Measurements from ENCODE around the gene PPP1R1C. TPM values are rescaled to one million over a fixed set of nuclear protein-coding genes. Genes with fewer than 3 reads are reported as not detected.

Gene PPP1R1C
- total RNA-seq, 4 donors from 2014 or later: 0.58 TPM; not detected in 3

DNA sequence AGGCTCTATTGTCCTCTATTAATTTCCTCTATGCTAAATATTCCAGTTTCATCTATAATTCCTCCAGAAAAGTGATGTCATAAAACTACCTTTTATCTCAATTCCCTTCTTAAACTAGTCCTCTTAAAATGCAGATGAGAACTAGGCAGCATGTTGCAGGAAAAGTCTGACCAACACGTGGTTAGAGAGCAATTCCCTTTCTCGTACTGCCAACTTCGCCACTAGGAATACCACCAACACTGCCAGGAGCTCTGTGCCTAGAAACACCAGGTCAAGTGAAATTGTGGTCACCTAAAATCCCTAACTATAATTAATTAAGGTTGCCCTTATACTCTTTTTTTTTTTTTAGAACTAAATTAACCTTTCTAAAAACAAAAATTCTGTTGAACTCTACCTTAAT, 127.7 kb downstream of the PPP1R1C start:
- ATAC-seq: no peak
- 82% methylated on average over 3 of the region's 3 CpGs; no CpG with 5 or more reads in 1 of the 2 donors for WGBS, 2 donors (ENCODE audit: low coverage in 1 of 2)
- H3K27ac ChIP-seq: no peak overlapping the region
- H3K4me3 ChIP-seq: no peak overlapping the region
- no peaks in the 10 kb centered on the region for H3K9me3 ChIP-seq
- no peaks in the 10 kb centered on the region for H3K36me3 ChIP-seq
- TF ChIP-seq POLR2AphosphoS5 (IDR thresholded peaks at IDR 0.05) (no peak), POLR2A (IDR thresholded peaks at IDR 0.05) (no peak), EP300 (IDR thresholded peaks at IDR 0.05) (no peak)
- TF ChIP-seq, protein P1, sequence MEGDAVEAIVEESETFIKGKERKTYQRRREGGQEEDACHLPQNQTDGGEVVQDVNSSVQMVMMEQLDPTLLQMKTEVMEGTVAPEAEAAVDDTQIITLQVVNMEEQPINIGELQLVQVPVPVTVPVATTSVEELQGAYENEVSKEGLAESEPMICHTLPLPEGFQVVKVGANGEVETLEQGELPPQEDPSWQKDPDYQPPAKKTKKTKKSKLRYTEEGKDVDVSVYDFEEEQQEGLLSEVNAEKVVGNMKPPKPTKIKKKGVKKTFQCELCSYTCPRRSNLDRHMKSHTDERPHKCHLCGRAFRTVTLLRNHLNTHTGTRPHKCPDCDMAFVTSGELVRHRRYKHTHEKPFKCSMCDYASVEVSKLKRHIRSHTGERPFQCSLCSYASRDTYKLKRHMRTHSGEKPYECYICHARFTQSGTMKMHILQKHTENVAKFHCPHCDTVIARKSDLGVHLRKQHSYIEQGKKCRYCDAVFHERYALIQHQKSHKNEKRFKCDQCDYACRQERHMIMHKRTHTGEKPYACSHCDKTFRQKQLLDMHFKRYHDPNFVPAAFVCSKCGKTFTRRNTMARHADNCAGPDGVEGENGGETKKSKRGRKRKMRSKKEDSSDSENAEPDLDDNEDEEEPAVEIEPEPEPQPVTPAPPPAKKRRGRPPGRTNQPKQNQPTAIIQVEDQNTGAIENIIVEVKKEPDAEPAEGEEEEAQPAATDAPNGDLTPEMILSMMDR (IDR thresholded peaks at IDR 0.05): no peak
- H3K27me3 ChIP-seq: no peaks in the 10 kb centered on the region
- H3K4me1 ChIP-seq: no peaks in the 10 kb centered on the region

DNA sequence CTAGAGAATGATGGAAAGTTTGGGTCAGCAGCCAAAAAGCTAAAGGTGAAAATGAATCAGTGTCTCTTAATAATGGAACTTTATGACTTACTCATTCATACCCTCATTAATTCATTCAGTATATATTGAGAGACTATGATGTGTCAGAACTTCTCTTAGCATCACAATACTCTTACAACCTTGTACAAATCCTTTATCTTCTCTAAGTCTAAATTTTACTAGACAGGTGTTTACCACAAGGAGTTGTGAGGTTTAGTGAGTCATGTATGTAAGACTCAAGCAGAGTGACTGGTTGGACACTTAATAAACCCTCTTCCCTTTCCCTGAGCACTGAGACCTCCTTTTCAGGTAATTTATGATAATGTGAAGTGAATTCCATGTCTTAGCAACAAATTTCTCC, 129.6 kb downstream of the PPP1R1C start:
- Histone ChIP-seq H3K27ac (no peak overlapping the region), H3K4me1 (no peaks in the 10 kb centered on the region), H3K36me3 (no peaks in the 10 kb centered on the region), H3K9me3 (no peaks in the 10 kb centered on the region), H3K27me3 (no peaks in the 10 kb centered on the region), H3K4me3 (no peak overlapping the region)
- no peak for ATAC-seq
- TF ChIP-seq POLR2A (IDR thresholded peaks at IDR 0.05) (no peak), EP300 (IDR thresholded peaks at IDR 0.05) (no peak), POLR2AphosphoS5 (IDR thresholded peaks at IDR 0.05) (no peak)
- TF ChIP-seq, protein P1 (IDR thresholded peaks at IDR 0.05): no peak

DNA sequence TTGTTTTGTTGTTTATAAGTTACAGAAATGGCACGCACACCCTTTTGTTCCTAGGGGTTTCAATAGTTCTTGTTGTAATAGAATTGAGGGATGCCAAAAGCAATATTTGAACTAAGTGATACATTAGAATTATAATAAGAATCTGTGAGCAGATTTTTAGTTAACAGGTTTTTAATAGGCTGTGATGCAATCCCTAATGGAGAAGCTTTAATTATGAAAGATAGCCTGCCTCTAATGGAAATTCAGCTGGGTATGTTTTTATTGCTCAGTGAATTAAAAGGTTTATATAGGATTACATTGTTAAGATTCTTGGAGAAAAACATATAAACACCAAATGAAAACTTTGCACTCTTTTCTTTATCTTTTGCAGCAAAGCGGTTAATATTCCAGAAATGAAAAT, 131.1 kb downstream of the PPP1R1C start:
- Histone ChIP-seq H3K27me3 (no peaks in the 10 kb centered on the region), H3K4me3 (no peak overlapping the region), H3K27ac (no peak overlapping the region), H3K36me3 (no peaks in the 10 kb centered on the region), H3K4me1 (no peaks in the 10 kb centered on the region), H3K9me3 (no peaks in the 10 kb centered on the region)
- TF ChIP-seq POLR2A (IDR thresholded peaks at IDR 0.05) (no peak), EP300 (IDR thresholded peaks at IDR 0.05) (no peak), POLR2AphosphoS5 (IDR thresholded peaks at IDR 0.05) (no peak)
- TF ChIP-seq, protein P1 (IDR thresholded peaks at IDR 0.05): no peak
- 88 to 94% methylated on average over 2 of the region's 2 CpGs for WGBS, 2 donors (ENCODE audit: low coverage in 1 of 2)
- ATAC-seq: no peak

DNA sequence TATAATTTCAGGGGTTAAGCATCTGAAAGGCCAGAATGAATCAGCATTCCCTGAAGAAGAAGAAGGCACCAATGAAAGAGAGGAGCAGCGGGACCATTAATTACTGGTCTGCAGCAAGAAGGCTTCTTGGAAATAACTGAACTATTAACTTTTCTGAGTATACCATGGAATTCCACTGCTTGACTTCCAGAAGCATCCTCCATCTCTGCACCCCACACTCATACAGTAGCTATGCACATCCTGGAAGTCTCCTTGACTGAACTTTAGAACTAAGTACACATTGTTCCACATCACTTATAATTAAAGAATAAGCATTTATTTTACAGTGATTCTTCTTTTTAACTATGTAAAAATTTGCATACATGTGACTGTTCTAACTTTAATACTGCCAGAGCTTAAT, 131.5 kb downstream of the PPP1R1C start:
- Histone ChIP-seq H3K4me3 (no peak overlapping the region), H3K27ac (no peak overlapping the region), H3K27me3 (no peaks in the 10 kb centered on the region), H3K4me1 (no peaks in the 10 kb centered on the region), H3K9me3 (no peaks in the 10 kb centered on the region), H3K36me3 (no peaks in the 10 kb centered on the region)
- WGBS, 2 donors (ENCODE audit: low coverage in 1 of 2): 73 to 100% methylated on average over 1 of the region's 1 CpG
- no peak for ATAC-seq
- TF ChIP-seq POLR2AphosphoS5 (IDR thresholded peaks at IDR 0.05) (no peak), EP300 (IDR thresholded peaks at IDR 0.05) (no peak), POLR2A (IDR thresholded peaks at IDR 0.05) (no peak)
- TF ChIP-seq, protein P1 (IDR thresholded peaks at IDR 0.05): no peak

DNA sequence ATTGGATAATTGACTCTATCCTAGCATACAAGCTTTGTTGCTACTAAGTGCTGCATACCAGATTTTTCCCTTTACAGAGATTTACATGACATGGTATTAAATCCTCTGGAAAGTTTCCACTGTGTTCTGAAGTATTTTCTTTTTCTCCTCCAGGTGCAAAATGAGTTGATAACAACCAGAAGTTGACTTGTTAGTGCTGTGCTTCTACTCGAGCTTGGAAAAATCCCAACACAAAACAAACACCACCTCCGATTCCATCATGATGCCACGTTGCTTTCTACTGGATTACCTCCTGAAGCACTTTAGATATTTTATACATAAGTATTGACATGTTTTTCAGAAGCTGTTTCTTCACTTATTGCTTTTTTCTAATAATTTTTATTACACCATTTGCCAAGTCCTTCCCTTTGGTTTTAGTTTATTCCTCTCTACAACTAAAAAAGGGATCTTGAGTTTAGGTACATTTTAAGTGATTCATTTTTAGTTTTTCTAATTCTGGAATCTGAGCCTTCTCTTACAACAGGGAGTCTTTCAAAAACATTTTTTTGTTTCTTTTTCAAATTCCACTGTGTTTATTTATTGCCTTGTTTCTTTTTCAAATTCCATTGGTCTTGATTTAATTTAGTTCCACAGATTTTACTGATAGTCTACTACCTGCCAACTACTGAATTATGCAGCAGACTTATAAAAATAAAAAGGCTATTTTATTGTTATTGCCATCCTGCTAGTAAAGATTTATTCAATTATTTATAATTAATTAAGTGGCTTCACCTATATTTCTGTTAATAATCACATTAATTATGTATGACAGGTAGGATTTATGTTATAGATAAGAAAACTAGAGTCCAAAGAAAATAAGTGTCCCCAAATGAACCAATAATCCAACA, 143.4 kb downstream of the PPP1R1C start:
- ATAC-seq: no peak
- Histone ChIP-seq H3K4me1 (no peaks in the 10 kb centered on the region), H3K36me3 (no peaks in the 10 kb centered on the region), H3K9me3 (no peaks in the 10 kb centered on the region), H3K27ac (no peak overlapping the region), H3K4me3 (no peak overlapping the region), H3K27me3 (no peaks in the 10 kb centered on the region)
- 30 to 60% methylated on average over 3 of the region's 3 CpGs for WGBS, 2 donors (ENCODE audit: low coverage in 1 of 2)
- TF ChIP-seq POLR2A (IDR thresholded peaks at IDR 0.05) (no peak), POLR2AphosphoS5 (IDR thresholded peaks at IDR 0.05) (no peak), EP300 (IDR thresholded peaks at IDR 0.05) (no peak)
- TF ChIP-seq, protein P1 (IDR thresholded peaks at IDR 0.05): no peak

Measured in gastroesophageal sphincter (tissue), 4 donors.